HG03460 (cell line): ENCODE results near the gene RBM5.

ENCODE experiments used
- ATAC-seq: cut with Tn5 transposase; IDR thresholded peaks from one replicate; pipeline ENCODE4 v1.9.1; 2021; ENCODE audit not compliant: unreplicated experiment

RBM5 gene

DNA sequence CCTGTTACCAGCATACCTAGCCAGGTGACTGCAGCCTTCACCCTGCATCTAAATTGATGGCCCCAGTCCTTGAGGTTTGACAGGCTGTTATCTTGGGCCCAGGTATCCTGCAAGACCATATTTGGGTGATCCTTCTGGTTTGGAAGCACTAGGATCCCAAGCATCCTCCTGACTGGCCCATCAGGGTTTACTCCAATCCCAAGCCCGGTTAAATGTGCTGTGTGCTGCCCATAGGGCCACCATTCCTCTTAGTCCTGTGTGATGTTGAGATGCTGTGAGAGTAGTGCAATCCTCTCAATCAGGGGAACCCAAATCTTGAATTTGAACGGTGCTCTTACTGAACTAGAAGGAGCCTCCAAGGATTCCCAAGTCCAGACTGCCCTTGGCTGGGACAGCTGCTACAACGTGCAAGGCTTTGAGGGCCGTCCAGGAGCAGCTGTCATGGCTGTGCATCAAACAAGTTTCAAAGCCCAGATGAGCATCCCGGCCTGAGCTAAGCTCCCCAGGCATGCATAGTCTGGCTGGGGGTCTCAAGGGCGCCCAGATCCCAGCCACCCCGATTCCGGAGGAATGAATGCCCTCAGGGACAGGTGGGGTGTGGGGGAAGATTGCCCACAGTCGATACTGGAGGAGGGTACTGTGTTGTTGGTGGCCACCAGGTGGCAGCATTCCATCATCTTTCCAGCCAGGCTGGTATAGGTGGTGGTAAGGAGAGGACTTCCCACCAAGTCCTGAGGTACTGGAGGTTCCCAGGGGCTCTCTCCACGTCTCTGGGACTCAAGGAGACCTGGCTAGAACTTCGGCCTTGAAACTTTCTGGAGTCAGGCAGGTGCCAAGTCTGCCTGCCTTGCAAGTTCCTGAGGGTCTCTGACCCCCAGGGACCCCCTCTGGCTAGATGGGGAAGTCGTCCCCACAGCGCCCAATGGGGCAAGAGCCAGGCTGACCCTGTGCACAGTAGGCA, 32.6 kb downstream of the RBM5 start:
- ATAC-seq, result peak; percentile 67

- no peak for ATAC-seq
Measured at GRCh38 chr3:50122071-50122470, 33.4 kb downstream of the RBM5 start.

GRCh38 chr3:50122661-50123391, 34.1 kb downstream of the RBM5 start:
- ATAC-seq, result no peak

GRCh38 chr3:50123394-50124051, 34.8 kb downstream of the RBM5 start:
- no peak for ATAC-seq

DNA sequence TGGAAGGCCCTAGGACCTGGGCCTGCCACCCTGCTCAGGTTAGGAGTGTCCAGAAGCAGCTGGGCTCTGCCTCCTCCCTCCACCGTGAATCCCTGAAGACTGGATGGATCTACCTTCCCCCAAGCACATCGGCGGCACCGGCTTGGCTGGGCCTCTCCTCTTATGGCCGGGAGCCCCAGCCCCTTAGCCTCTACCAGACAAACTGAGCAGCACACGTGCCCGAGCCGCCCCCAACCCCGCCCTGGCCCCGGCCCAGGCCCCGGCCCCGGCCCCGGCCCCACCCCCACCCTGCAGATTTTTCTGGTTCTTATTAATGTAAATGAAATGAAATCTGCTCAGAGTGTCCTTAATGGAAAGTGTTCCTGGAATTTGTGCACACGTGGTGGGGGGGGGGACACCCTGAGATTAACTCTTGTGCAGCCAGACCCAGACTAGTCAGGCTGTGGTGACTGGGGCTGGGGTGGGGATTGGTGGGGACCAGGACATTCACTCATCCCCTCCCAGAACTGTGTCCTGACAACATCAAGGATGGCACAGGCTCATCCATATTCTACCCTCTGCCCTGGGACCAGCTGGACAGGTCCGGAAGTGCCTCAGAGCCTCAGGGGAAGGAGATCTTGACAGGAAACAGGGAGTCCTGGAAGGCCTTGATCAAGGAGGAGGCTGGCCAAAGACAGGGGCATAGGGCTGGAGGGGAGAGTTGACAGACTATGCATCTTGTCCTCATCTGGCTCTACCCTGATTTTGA, 35.5 kb downstream of the RBM5 start:
- no peak for ATAC-seq

DNA sequence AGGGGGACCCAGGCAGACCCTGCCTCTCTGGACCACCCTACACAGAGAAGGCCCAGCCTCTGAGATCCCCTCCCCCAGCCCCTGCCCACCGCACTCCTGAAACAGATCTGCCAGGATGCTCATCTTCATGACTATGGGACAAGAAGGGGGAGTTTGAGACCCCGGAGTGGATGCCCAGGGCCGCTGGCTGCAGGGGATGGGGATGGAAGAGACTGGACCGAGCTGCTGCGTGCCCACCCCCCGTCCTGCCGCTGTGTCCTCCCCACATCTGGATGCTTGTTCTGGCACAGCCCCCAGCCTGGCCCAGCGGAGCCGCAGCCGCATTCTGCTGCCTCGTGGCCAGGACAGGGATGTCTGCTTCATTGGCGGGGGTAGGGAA, 36.1 kb downstream of the RBM5 start:
- no peak for ATAC-seq

- ATAC-seq, result no peak
Measured at GRCh38 chr3:50125541-50126286, 37.0 kb downstream of the RBM5 start.

DNA sequence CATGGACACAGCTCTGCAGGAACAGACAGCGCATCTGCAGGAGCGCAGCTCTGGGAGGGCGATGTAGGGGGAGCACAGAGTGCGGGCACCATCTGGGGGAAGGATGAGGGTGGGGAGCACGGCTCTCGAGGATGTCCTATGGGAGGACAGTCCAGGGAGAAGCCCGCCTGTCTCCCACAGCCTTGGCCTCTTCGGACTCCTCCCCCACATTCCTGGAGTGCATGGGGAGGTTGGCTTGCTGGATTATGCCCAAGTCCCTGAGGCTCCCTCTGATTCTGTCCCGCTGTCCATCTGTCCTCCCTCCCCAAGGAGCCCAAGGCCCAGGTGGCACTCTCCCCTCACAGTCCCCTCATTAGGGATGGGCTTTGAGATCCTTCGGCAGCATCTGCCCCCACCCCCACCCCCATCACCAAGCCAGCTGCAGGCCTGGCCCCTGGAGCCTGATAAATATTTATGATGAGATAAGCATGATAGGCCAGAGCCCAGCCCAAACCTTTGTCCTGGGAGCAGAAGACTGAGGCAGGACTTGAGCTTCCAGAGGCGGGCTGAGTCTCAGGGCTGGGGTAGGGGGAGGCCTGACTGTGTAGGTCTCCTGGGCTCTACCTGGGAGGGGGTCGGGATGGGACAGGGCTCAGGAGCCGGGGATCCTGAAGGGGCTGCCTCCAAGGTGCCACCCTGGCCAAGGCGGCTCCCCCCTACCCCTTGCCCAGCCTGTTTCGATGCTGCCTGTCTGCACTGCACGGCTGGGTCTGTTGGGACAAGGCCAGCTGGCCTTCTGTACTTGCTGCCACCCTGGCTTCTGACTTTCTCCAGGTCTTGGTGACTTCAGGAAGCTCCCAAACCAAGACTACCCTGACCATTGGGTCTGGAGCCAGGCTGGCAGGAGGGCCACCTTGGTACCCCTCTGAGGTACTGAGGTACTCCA, 37.8 kb downstream of the RBM5 start:
- ATAC-seq, result no peak

DNA sequence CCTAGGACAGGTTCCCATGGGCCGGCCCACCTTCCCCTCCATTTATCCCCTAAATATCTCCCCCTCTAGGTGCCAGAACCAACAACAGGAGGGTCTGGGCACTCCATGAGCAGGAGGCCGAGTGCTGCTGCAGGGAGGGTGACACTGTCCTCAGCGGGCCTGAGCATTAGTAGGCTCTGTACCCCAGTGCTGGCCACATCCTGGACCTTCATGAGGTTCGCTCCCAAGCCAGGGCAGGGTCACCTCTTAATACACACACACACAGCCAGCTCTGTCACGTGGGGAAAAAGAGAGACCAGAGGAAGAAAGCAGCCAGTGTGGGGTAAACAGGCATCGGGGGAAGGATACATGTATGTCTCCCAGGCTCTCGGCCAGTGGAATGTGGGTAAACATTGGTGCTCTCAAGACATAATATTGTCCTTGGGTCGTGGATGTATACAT, 38.6 kb downstream of the RBM5 start:
- no peak for ATAC-seq

- ATAC-seq, result no peak
Measured at GRCh38 chr3:50128001-50128400, 39.3 kb downstream of the RBM5 start.

GRCh38 chr3:50130436-50130835, 41.7 kb downstream of the RBM5 start:
- no peak for ATAC-seq

GRCh38 chr3:50132421-50133282, 43.9 kb downstream of the RBM5 start:
- no peak for ATAC-seq

- ATAC-seq, result no peak
Measured at GRCh38 chr3:50133283-50133615, 44.5 kb downstream of the RBM5 start.

- ATAC-seq, result no peak
Measured at GRCh38 chr3:50134367-50134766, 45.6 kb downstream of the RBM5 start.

- no peak for ATAC-seq
Measured at GRCh38 chr3:50135964-50136363, 47.2 kb downstream of the RBM5 start.

DNA sequence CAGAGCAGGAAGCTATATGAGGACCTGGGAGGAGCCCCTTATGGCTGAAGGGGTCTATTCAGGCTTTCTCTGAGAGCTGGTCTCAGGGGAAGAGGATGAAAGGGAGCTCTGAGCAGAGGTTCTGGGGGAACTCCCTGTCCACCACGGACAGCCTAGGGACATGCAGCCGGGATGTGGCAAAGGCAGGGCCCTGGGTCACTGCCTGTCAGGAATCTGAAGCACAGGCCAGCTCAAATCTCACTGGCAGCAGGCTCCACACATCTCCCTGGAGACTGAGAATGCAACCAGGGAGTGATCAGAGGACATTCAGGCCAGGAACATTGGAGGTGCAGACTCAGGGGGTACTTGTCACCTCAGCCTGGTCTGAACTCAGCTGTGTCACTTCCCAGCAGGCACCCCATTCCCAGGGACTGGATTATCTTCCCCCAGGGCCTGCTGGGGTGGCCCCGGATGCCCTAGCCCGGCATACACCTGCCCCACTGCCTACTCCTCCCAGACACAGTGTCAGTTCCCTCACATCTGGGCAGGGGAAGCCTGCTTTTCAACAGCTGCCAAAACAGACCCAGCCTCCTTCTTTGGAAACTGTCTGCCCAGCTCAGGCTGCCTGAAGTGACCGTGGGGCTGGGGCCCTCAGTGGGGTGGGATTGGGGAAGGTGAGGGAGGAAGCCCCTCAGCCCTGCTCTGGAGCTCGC, 48.1 kb downstream of the RBM5 start:
- no peak for ATAC-seq

DNA sequence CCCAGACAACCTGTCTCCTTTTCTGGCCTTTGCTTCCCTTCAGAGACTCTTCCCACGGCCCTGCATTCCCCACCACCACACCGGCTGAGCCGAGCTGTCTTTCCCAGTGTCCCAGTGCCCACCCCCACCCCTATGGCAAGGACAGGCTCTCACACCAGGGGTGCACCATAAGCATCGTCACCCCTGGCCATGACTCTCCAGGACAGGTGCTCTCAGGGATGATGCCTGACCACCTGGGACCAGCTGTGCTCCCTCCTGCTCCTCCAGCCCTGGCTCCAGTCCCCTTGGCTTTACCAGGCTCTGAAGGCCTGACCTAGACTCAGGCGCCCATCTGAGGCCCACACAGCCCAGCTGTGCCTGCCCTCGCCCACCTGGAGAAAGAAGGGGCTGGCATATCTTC, 48.8 kb downstream of the RBM5 start:
- ATAC-seq, result no peak
